Liver (tissue), 9 donors: Measurements from ENCODE around the gene TPRA1. TPM values are rescaled to one million over a fixed set of nuclear protein-coding genes. Genes with fewer than 3 reads are reported as not detected.

Experiments used
- DNase-seq: peaks from one replicate; pipeline ENCODE4 v3.0.0-alpha.2; 2017; ENCODE audit warnings: low spot score
- H3K27ac ChIP-seq, 2 donors: one replicate each; pipeline ENCODE4 v1.7.0; 2013; ENCODE audit warnings: inconsistent platforms in 2 of 2, low read length in 2 of 2, control low read depth in 1 of 2, low read depth in 1 of 2, mild to moderate bottlenecking in 1 of 2
- H3K27me3 ChIP-seq, 4 donors: one replicate each; pipeline versions ENCODE4 v1.6.1 to v1.7.0; 2013; ENCODE audit warnings: low read length in 3 of 4, inconsistent platforms in 1 of 4, mild to moderate bottlenecking in 1 of 4, moderate library complexity in 1 of 4; ENCODE audit not compliant: control insufficient read depth in 4 of 4, insufficient read depth in 4 of 4
- H3K36me3 ChIP-seq, 4 donors: one replicate each; pipeline versions ENCODE4 v1.6.1 to v1.7.0; 2013; ENCODE audit warnings: low read length in 3 of 4, mild to moderate bottlenecking in 3 of 4, low read depth in 1 of 4, moderate library complexity in 1 of 4; ENCODE audit not compliant: control insufficient read depth in 4 of 4, insufficient read depth in 3 of 4
- H3K4me1 ChIP-seq, 4 donors: one replicate each; pipeline versions ENCODE4 v1.6.1 to v1.7.0; 2013; ENCODE audit warnings: low read length in 3 of 4, mild to moderate bottlenecking in 3 of 4, moderate library complexity in 1 of 4; ENCODE audit not compliant: control insufficient read depth in 4 of 4, insufficient read depth in 4 of 4
- H3K4me3 ChIP-seq, 3 donors: one replicate each; pipeline versions ENCODE4 v1.6.1 to v1.7.0; 2013; ENCODE audit warnings: low read length in 3 of 3, control low read depth in 1 of 3, low read depth in 1 of 3, mild to moderate bottlenecking in 1 of 3
- H3K9ac ChIP-seq, 2 donors: one replicate each; pipeline ENCODE4 v1.7.0; 2013; ENCODE audit warnings: low read length in 2 of 2, mild to moderate bottlenecking in 2 of 2, moderate library complexity in 2 of 2, control low read depth in 1 of 2, low read depth in 1 of 2
- H3K9me3 ChIP-seq, 4 donors: one replicate each; pipeline versions ENCODE4 v1.6.1 to v1.7.0; 2013; ENCODE audit warnings: low read length in 3 of 4; ENCODE audit not compliant: control insufficient read depth in 4 of 4
- EGR1 ChIP-seq, 2 donors: IDR thresholded peaks; 2 replicates each; pipeline ENCODE4 v1.6.1; 2016 to 2018; ENCODE audit warnings: antibody characterized with exemption in 2 of 2, low read depth in 2 of 2
- FOXA1 ChIP-seq: IDR thresholded peaks from 2 replicates; pipeline ENCODE4 v1.6.1; 2016; ENCODE audit warnings: antibody characterized with exemption
- FOXA2 ChIP-seq: IDR thresholded peaks from 2 replicates; pipeline ENCODE4 v1.6.1; 2016; ENCODE audit warnings: antibody characterized with exemption
- GABPA ChIP-seq, 2 donors: IDR thresholded peaks in 1 of 2; conservative IDR thresholded peaks in 1 of 2; 2 replicates each; pipeline ENCODE4 v1.6.1; 2016; ENCODE audit warnings: antibody characterized with exemption in 2 of 2, mild to moderate bottlenecking in 1 of 2, moderate library complexity in 1 of 2
- HNF4G ChIP-seq: IDR thresholded peaks from 2 replicates; pipeline ENCODE4 v1.6.1; 2016; ENCODE audit warnings: antibody characterized with exemption
- JUND ChIP-seq, 2 donors: IDR thresholded peaks; 2 replicates each; pipeline ENCODE4 v1.6.1; 2016; ENCODE audit warnings: antibody characterized with exemption in 2 of 2
- NR2F2 ChIP-seq: IDR thresholded peaks from 2 replicates; pipeline ENCODE4 v1.6.1; 2016; ENCODE audit warnings: antibody characterized with exemption
- RAD21 ChIP-seq, 2 donors: IDR thresholded peaks; 2 replicates each; pipeline ENCODE4 v1.6.1; 2016; ENCODE audit warnings: antibody characterized with exemption in 2 of 2, mild to moderate bottlenecking in 2 of 2
- RXRA ChIP-seq, 2 donors: IDR thresholded peaks; 2 replicates each; pipeline ENCODE4 v1.6.1; 2017 to 2018; ENCODE audit warnings: antibody characterized with exemption in 2 of 2, mild to moderate bottlenecking in 1 of 2
- SP1 ChIP-seq: IDR thresholded peaks from 2 replicates; pipeline ENCODE4 v1.6.1; 2018; ENCODE audit warnings: antibody characterized with exemption, mild to moderate bottlenecking
- TAF1 ChIP-seq: conservative IDR thresholded peaks from 2 replicates; pipeline ENCODE4 v1.6.1; 2016; ENCODE audit warnings: antibody characterized with exemption, mild to moderate bottlenecking
- YY1 ChIP-seq: IDR thresholded peaks from 2 replicates; pipeline ENCODE4 v1.6.1; 2016; ENCODE audit warnings: antibody characterized with exemption, mild to moderate bottlenecking
- WGBS: extraction: QIAGEN DNeasy Blood & Tissue Kit; methylation state at CpG from one replicate; pipeline ENCODE4 v1.1.7; 2013; 5-methylcytosine and 5-hydroxymethylcytosine counted together
- polyA plus RNA-seq, 2 donors: library from polyadenylated mRNA; stranded (reverse) in 1 of 2; unstranded in 1 of 2; fragments of 200-250 nt in 1 of 2; fragments of >200 nt in 1 of 2; fragmentation: Nextera tagmentation in 1 of 2; extraction: Ambion mirVana in 1 of 2; gene quantifications; one replicate each; pipeline versions ENCODE4 v1.2.1 to v1.2.3, GENCODE V29; 2013 to 2015
- total RNA-seq, 2 donors: library from RNA; depleted of rRNA; stranded (reverse); fragments of >200 nt; gene quantifications; one replicate each; pipeline ENCODE4 v1.2.3, GENCODE V29; 2014
- TF ChIP-seq, protein P1 (sequence below): IDR thresholded peaks from 2 replicates; pipeline ENCODE4 v1.6.1; 2016; ENCODE audit warnings: antibody characterized with exemption
- TF ChIP-seq, protein P2 (sequence below): IDR thresholded peaks from 2 replicates; pipeline ENCODE4 v1.6.1; 2016; ENCODE audit warnings: antibody characterized with exemption, mild to moderate bottlenecking
- TF ChIP-seq, protein P3 (sequence below): fragments of 150-350 bp; IDR thresholded peaks from 2 replicates; pipeline ENCODE4 v1.5.1; 2017; ENCODE audit warnings: improper control_type of control experiment, low read depth, low read length; ENCODE audit not compliant: missing input control
- TF ChIP-seq, protein P4 (sequence below): IDR thresholded peaks from 2 replicates; pipeline ENCODE4 v1.6.1; 2016; ENCODE audit warnings: antibody characterized with exemption
- TF ChIP-seq, protein P5 (sequence below): IDR thresholded peaks from 2 replicates; pipeline ENCODE4 v1.6.1; 2016; ENCODE audit warnings: antibody characterized with exemption
- donor health status: healthy.
- donor health status: healthy.
- donor health status: healthy.
- donor health status: healthy.
- donor health status: healthy.

Gene TPRA1
- total and polyA plus RNA-seq, 4 donors: 17.3 to 27.1 (median 21.3) TPM

DNA sequence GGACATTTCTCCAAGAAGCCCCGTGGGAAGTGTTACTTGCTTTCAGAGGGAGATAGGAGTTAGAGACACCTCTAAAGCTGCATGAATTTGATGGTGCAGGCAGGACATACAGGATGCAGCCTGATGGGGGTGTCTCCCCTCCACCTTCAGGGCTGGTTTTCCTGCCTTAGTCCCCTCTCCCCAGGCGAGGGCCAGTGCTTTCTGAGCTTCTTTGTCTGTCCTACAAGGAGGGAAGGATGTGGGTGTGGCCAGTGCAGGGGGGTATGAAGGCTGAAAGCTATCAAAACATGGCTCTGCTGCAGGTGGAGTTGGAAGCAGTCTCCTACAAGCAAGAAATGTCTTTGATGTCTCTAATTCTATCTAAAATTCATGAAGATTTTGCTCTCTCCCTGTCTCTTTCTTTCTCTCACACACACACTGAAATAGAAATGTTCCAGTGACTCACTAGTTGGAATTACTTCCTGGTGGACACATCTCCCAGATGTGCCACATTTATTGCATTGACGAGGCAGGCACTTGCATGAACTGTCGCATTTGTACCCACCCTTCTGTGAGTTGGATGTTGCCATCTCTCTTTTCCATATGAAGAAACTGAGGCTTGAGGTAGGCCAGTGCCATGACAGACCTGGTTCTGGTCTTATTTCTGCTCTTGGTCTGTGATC is 24.5 kb upstream of the TPRA1 start:
- WGBS: 92% methylated on average over 4 of the region's 4 CpGs
- Histone ChIP-seq H3K27me3 (no peaks in the 10 kb centered on the region), H3K9ac (no peak overlapping the region), H3K36me3 (peaks cover 0 to 3% (median 0%) of the 10 kb centered on the region in 4 donors), H3K4me3 (no peak overlapping the region), H3K4me1 (peaks cover 5 to 14% (median 8%) of the 10 kb centered on the region in 4 donors), H3K9me3 (no peaks in the 10 kb centered on the region), H3K27ac (no peak overlapping the region)
- DNase-seq: no peak
- TF ChIP-seq, protein P1, sequence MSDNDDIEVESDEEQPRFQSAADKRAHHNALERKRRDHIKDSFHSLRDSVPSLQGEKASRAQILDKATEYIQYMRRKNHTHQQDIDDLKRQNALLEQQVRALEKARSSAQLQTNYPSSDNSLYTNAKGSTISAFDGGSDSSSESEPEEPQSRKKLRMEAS: no peak
- no peak for TF ChIP-seq YY1
- TF ChIP-seq, protein P2, sequence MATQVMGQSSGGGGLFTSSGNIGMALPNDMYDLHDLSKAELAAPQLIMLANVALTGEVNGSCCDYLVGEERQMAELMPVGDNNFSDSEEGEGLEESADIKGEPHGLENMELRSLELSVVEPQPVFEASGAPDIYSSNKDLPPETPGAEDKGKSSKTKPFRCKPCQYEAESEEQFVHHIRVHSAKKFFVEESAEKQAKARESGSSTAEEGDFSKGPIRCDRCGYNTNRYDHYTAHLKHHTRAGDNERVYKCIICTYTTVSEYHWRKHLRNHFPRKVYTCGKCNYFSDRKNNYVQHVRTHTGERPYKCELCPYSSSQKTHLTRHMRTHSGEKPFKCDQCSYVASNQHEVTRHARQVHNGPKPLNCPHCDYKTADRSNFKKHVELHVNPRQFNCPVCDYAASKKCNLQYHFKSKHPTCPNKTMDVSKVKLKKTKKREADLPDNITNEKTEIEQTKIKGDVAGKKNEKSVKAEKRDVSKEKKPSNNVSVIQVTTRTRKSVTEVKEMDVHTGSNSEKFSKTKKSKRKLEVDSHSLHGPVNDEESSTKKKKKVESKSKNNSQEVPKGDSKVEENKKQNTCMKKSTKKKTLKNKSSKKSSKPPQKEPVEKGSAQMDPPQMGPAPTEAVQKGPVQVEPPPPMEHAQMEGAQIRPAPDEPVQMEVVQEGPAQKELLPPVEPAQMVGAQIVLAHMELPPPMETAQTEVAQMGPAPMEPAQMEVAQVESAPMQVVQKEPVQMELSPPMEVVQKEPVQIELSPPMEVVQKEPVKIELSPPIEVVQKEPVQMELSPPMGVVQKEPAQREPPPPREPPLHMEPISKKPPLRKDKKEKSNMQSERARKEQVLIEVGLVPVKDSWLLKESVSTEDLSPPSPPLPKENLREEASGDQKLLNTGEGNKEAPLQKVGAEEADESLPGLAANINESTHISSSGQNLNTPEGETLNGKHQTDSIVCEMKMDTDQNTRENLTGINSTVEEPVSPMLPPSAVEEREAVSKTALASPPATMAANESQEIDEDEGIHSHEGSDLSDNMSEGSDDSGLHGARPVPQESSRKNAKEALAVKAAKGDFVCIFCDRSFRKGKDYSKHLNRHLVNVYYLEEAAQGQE: no peak
- TF ChIP-seq JUND (IDR thresholded peaks at IDR 0.05): no peak
- TF ChIP-seq FOXA2: no peak
- no peak for TF ChIP-seq NR2F2
- TF ChIP-seq, protein P3, sequence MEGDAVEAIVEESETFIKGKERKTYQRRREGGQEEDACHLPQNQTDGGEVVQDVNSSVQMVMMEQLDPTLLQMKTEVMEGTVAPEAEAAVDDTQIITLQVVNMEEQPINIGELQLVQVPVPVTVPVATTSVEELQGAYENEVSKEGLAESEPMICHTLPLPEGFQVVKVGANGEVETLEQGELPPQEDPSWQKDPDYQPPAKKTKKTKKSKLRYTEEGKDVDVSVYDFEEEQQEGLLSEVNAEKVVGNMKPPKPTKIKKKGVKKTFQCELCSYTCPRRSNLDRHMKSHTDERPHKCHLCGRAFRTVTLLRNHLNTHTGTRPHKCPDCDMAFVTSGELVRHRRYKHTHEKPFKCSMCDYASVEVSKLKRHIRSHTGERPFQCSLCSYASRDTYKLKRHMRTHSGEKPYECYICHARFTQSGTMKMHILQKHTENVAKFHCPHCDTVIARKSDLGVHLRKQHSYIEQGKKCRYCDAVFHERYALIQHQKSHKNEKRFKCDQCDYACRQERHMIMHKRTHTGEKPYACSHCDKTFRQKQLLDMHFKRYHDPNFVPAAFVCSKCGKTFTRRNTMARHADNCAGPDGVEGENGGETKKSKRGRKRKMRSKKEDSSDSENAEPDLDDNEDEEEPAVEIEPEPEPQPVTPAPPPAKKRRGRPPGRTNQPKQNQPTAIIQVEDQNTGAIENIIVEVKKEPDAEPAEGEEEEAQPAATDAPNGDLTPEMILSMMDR: no peak
- TF ChIP-seq FOXA1: no peak
- no peak for TF ChIP-seq GABPA (IDR thresholded peaks at IDR 0.05 in 1 of 2, conservative IDR thresholded peaks at IDR 0.05 in 1 of 2)
- no peak for TF ChIP-seq HNF4G
- no peak for TF ChIP-seq RAD21 (IDR thresholded peaks at IDR 0.05)
- TF ChIP-seq TAF1: no peak
- TF ChIP-seq, protein P4, sequence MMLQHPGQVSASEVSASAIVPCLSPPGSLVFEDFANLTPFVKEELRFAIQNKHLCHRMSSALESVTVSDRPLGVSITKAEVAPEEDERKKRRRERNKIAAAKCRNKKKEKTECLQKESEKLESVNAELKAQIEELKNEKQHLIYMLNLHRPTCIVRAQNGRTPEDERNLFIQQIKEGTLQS: no peak
- TF ChIP-seq, protein P5, sequence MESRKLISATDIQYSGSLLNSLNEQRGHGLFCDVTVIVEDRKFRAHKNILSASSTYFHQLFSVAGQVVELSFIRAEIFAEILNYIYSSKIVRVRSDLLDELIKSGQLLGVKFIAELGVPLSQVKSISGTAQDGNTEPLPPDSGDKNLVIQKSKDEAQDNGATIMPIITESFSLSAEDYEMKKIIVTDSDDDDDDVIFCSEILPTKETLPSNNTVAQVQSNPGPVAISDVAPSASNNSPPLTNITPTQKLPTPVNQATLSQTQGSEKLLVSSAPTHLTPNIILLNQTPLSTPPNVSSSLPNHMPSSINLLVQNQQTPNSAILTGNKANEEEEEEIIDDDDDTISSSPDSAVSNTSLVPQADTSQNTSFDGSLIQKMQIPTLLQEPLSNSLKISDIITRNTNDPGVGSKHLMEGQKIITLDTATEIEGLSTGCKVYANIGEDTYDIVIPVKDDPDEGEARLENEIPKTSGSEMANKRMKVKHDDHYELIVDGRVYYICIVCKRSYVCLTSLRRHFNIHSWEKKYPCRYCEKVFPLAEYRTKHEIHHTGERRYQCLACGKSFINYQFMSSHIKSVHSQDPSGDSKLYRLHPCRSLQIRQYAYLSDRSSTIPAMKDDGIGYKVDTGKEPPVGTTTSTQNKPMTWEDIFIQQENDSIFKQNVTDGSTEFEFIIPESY: no peak
- TF ChIP-seq RXRA (IDR thresholded peaks at IDR 0.05): no peak
- TF ChIP-seq SP1: no peak
- no peak for TF ChIP-seq EGR1 (IDR thresholded peaks at IDR 0.05; ENCODE audit: low read depth in 2 of 2)
